GM19324 (cell line): ENCODE data around the gene CDH22.

Experiments
- ATAC-seq: cut with Tn5 transposase; IDR thresholded peaks from one replicate; pipeline ENCODE4 v1.9.1; 2021; ENCODE audit warnings: mild to moderate bottlenecking, moderate library complexity; ENCODE audit not compliant: unreplicated experiment, low FRiP score

Gene CDH22

GRCh38 chr20:46251211-46251673, 57.1 kb downstream of the CDH22 start:
- no peak for ATAC-seq

GRCh38 chr20:46250772-46251171, 57.5 kb downstream of the CDH22 start:
- no peak for ATAC-seq

DNA sequence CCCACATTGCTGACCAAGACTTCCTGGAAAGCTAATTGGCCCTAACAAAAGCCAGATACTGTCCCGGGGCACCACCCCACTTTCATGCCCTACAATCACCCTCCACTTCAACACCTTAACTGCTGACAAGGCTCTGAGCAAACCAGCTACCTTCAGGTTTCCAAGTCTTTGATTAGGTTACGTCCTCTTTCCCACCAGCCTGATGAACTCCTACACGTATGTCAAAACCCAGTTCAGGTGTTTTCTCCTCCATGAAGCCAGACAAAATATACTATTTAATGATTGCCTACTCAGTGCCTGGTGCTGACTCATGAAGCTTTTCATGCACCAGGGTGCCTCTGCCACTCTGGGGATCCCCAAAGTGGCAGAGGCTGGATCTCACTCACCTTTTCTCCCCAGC, 58.6 kb downstream of the CDH22 start:
- ATAC-seq, result no peak

DNA sequence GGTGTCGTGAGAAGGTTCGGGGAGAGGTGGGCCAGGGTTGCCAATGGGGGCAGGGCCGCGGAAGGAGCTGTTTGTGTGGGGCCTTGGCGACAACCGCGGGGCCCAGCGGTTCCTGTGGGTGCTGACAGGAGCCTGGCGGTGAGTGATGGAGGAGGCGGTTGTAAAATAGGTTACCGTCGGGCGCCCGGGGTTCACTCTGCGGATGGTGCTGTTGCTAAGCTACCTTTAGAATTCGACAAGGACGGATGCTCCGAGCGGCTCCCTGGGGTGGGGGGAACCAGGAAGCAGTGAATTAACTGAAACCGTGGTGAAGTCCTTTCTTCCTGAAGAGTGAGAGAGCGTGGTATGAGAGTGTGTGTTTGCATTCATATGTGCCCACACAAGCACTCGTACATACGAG, 61.7 kb downstream of the CDH22 start:
- ATAC-seq, result no peak

DNA sequence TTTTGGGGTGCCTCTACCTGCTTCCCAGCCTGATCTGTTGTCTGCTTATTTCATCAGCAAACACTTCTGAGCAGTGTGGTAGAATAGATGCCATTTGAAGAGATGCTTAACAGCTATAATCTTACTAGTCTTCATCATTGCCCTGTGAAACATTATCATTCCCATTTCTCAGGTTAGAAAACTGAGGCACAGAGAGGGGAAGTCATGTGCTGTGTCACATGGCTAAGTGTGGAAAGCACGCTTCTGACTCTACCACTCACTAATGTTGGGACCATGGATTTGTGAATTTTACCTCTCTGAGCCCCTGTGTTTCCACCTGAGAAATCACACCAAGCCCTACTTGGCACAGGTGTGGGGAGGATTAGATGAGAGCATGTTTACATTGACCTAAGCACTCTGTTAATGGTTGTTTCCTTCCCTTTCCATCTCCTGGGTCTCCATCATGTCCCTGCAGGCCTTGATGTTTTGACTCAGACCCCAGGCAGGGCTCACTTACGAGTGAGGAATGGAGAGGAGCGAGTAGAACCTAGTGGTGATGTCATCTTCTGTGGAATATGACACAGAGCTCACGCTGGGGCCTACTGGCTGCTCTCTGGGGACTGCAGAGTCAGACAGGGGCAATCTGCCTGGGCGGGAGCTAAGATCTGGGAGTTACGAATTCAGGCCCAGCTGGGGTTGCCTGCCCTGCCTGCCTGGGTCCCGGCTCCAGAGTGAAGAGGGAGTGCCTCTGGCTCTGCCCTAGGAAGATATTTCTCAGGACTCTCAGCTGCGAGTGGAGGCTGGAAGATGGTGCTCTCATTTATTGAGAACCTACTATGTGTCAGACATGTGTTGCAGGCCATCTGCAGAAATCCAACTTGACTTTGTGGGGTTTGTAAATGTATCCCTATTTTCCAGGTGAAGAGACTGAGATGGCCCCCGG, 64.3 kb downstream of the CDH22 start:
- ATAC-seq, result no peak

GRCh38 chr20:46242390-46242789, 65.9 kb downstream of the CDH22 start:
- no peak for ATAC-seq

DNA sequence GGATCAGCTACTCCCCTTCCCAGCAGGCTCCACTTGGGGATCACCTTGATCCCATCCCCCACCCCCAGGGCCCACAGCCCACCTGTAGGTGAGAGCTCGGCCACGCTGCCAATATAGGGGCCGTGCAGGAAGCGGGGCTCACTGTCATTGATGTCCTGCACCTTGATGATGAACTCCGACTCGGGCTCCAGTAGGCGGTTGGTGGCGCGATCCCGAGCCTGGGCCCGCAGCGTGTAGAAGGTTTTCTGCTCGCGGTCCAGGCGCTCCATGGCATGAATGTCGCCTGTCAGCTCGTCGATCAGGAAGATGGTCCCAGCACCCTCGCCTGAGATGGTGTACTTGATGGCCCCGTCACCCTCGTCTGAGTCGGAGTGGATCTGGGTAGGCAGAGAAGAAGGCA, 67.4 kb downstream of the CDH22 start:
- no peak for ATAC-seq

DNA sequence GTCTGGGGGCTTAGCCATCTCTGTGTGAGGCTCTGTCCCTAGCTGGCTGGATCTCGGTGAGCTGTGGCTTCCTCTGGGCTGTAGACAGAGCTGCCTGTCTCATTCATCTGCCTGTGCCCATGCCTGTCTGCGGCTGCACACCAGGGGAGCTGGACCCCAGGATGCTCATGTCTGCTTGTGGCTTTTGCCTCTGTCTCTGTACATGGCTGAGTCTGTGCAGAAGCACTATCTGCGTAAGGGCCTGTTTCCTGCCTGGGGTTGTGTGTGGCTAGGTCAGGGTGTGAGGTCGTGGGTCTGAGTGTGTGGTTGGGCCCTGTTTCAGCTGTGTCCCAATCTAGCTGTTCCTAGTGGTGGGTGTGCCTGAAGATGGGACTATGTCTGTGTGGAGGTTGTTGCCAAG, 68.2 kb downstream of the CDH22 start:
- ATAC-seq, result no peak

- ATAC-seq, result no peak
Observed at GRCh38 chr20:46237736-46238135, 70.6 kb downstream of the CDH22 start.

- ATAC-seq, result no peak
Observed at GRCh38 chr20:46237227-46237626, 71.1 kb downstream of the CDH22 start.

- ATAC-seq, result no peak
Observed at GRCh38 chr20:46235077-46235476, 73.2 kb downstream of the CDH22 start.

- no peak for ATAC-seq
Observed at GRCh38 chr20:46233701-46234100, 74.6 kb downstream of the CDH22 start.

GRCh38 chr20:46232539-46232938, 75.8 kb downstream of the CDH22 start:
- no peak for ATAC-seq

DNA sequence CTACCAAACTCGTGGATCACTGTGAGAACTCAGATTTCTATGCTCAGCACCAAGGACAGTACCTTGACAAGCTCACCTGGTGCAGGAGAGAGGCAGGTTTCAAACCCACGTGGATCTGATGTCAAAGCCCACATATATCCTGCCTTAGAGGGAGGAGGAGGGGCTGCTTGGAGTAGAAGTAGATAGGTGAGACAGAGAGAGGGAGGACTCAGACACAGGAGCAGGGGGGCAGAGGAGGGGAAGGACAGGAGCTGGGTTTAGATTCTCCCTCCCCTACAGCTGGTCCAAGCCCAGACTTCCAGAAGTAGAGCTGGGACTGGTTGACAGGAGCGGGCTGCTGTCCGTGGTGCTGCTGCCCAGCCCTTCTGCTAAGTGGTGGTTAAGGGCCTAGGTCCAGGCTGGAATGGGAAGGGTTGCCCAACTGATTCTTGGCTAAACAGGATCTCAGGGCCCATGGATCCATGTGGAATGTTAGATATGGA, 77.5 kb downstream of the CDH22 start:
- no peak for ATAC-seq

- ATAC-seq, result no peak
Observed at GRCh38 chr20:46230106-46230491, 78.2 kb downstream of the CDH22 start.

- no peak for ATAC-seq
Observed at GRCh38 chr20:46229478-46230105, 78.7 kb downstream of the CDH22 start.

- no peak for ATAC-seq
Observed at GRCh38 chr20:46228670-46229069, 79.6 kb downstream of the CDH22 start.

GRCh38 chr20:46227272-46227767, 81.0 kb downstream of the CDH22 start:
- no peak for ATAC-seq

- ATAC-seq, result no peak
Observed at GRCh38 chr20:46226602-46227001, 81.7 kb downstream of the CDH22 start.

DNA sequence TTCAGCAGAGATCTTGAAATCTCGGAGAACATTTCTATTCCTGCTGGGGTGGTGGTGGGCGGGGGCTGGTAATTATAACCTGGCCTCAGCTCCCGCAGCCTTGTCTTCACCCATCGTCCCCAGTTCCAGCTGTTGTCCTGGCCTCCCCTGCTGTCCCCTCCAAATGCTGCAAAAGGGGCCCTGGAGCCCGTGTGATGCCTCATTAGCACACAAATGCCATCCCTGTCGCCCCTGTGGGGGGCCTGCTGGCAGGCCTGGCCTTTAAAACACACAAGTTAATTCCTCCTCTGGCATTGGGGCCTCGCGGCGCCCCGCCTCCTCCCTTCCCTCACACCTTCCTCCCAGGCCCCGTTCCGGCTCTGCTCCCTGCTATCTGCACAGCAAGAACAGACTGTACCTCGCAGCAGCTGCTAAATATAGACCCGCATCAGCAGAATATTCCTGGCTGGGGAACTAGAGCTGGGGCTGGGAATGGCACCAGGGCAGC, 85.7 kb downstream of the CDH22 start:
- no peak for ATAC-seq

- ATAC-seq, result no peak
Observed at GRCh38 chr20:46221256-46221833, 87.0 kb downstream of the CDH22 start.
